Mesothelial cell of epicardium (in vitro differentiated cells): Measurements from ENCODE around the gene KLF16. TPM values are rescaled to one million over a fixed set of nuclear protein-coding genes. Genes with fewer than 3 reads are reported as not detected.

Experiments
- DNase-seq, 2 experiments: peaks; one replicate each; pipeline ENCODE4 v3.0.0; 2021; ENCODE audit warnings: low spot score in 2 of 2; ENCODE audit not compliant: unreplicated experiment in 2 of 2
- H3K27ac Mint-ChIP-seq: 2 replicates; pipeline ENCODE4 v1.8.0; 2021; ENCODE audit warnings: mixed read lengths
- H3K27me3 Mint-ChIP-seq: 2 replicates; pipeline ENCODE4 v1.8.0; 2021; ENCODE audit warnings: low read depth, mixed read lengths
- H3K36me3 Mint-ChIP-seq: 2 replicates; pipeline ENCODE4 v1.8.0; 2021; ENCODE audit warnings: mixed read lengths
- H3K4me1 Mint-ChIP-seq: 2 replicates; pipeline ENCODE4 v1.8.0; 2021; ENCODE audit warnings: mixed read lengths
- H3K4me3 Mint-ChIP-seq: 2 replicates; pipeline ENCODE4 v1.8.0; 2021; ENCODE audit warnings: mild to moderate bottlenecking, moderate library complexity, mixed read lengths
- H3K9me3 Mint-ChIP-seq: 2 replicates; pipeline ENCODE4 v1.8.0; 2021; ENCODE audit warnings: mixed read lengths
- CTCF ChIP-seq: fragments of 200-600 bp; sonication (generic); IDR thresholded peaks from one replicate; pipeline ENCODE4 v1.5.0; 2021; ENCODE audit warnings: antibody characterized with exemption; ENCODE audit not compliant: unreplicated experiment
- total RNA-seq: library from RNA; stranded (reverse); gene quantifications from 3 replicates; pipeline ENCODE4 v1.2.1, GENCODE V29; 2021

The KLF16 gene
- total RNA-seq, 1 donor from 2014 or later: 23.5 TPM

- Mint-ChIP-seq H3K27ac (no peak overlapping the region), H3K4me3 (no peak overlapping the region), H3K4me1 (peaks cover 24% of the 10 kb centered on the region), H3K9me3 (no peaks in the 10 kb centered on the region), H3K27me3 (no peaks in the 10 kb centered on the region), H3K36me3 (peaks cover 7% of the 10 kb centered on the region)
- TF ChIP-seq CTCF: no peak
- DNase-seq: no peak
These were observed 44.9 kb upstream of the KLF16 start for GRCh38 chr19:1908364-1908678.

GRCh38 chr19:1907563-1908363 is 44.4 kb upstream of the KLF16 start:
- H3K4me1 Mint-ChIP-seq: peaks cover 29% of the 10 kb centered on the region
- H3K36me3 Mint-ChIP-seq: peaks cover 4% of the 10 kb centered on the region
- no peaks in the 10 kb centered on the region for H3K9me3 Mint-ChIP-seq
- DNase-seq: no peak
- TF ChIP-seq CTCF: no peak
- H3K27me3 Mint-ChIP-seq: no peaks in the 10 kb centered on the region
- no peak overlapping the region for H3K27ac Mint-ChIP-seq
- H3K4me3 Mint-ChIP-seq: no peak overlapping the region

GRCh38 chr19:1906985-1907562 is 43.7 kb upstream of the KLF16 start:
- no peak for DNase-seq
- Mint-ChIP-seq H3K4me1 (peaks cover 29% of the 10 kb centered on the region), H3K36me3 (peaks cover 4% of the 10 kb centered on the region), H3K27me3 (no peaks in the 10 kb centered on the region), H3K4me3 (peak overlapping the region; percentile 30), H3K27ac (no peak overlapping the region), H3K9me3 (no peaks in the 10 kb centered on the region)
- no peak for TF ChIP-seq CTCF

- H3K36me3 Mint-ChIP-seq: peaks cover 4% of the 10 kb centered on the region
- peak overlapping the region; percentile 83 for H3K4me3 Mint-ChIP-seq
- DNase-seq: no peak
- H3K27me3 Mint-ChIP-seq: no peaks in the 10 kb centered on the region
- H3K9me3 Mint-ChIP-seq: no peaks in the 10 kb centered on the region
- H3K4me1 Mint-ChIP-seq: peaks cover 29% of the 10 kb centered on the region
- peak overlapping the region; percentile 98 for H3K27ac Mint-ChIP-seq
- no peak for TF ChIP-seq CTCF
These were observed 42.5 kb upstream of the KLF16 start for GRCh38 chr19:1905863-1906375.

GRCh38 chr19:1905110-1905862 is 41.9 kb upstream of the KLF16 start, which contains the start of the genes ADAT3 and SCAMP4:
Gene ADAT3, plus strand, starts transcription at chr19:1905399. Its CDS starts 6,649 bp downstream, at chr19:1912048.
Gene SCAMP4, plus strand, starts transcription at chr19:1905399. Its CDS starts 9,621 bp downstream, at chr19:1915020.
- Mint-ChIP-seq H3K27ac (peak within 1 kb of the TSS; percentile 98), H3K4me3 (peak within 1 kb of the TSS; percentile 83), H3K36me3 (peaks cover 3% of the 10 kb centered on the region), H3K27me3 (no peaks in the 10 kb centered on the region), H3K9me3 (no peaks in the 10 kb centered on the region), H3K4me1 (peaks cover 28% of the 10 kb centered on the region)
- TF ChIP-seq CTCF: no peak
- DNase-seq: peak; percentile 98
